ENCODE data around the gene SPTLC2.
A peak's percentile ranks its signal among the peaks of the same experiment; 100 is the strongest.

SPTLC2 gene

GRCh38 chr14:77458249-77458950 is 158.0 kb downstream of the SPTLC2 start:
- Histone ChIP-seq H3K27me3 (ENCODE audit: low read depth, low read length) (no peaks in the 10 kb centered on the region), H3K27ac (ENCODE audit: low read length) (peak overlapping the region; percentile 73), H3K4me3 (ENCODE audit: low read length) (peak overlapping the region; percentile 98), H3K79me2 (ENCODE audit: low read length) (peaks cover 45% of the 10 kb centered on the region), H3K9ac (ENCODE audit: low read length) (peak overlapping the region; percentile 90), H3K36me3 (replicated peaks; ENCODE audit: low read depth, low read length) (peaks cover 27% of the 10 kb centered on the region), H3K4me2 (ENCODE audit: low read length) (peak overlapping the region; percentile 99), H3K9me3 (ENCODE audit: insufficient read depth, low read length) (no peaks in the 10 kb centered on the region), H4K20me1 (ENCODE audit: insufficient read depth, low read length) (peaks cover 11% of the 10 kb centered on the region), H3K4me1 (ENCODE audit: low read length) (peaks cover 14% of the 10 kb centered on the region), H2AFZ (ENCODE audit: low read depth, low read length) (peak overlapping the region; percentile 99; the same call in 1 of the 2 replicates)
- TF ChIP-seq, protein P1, sequence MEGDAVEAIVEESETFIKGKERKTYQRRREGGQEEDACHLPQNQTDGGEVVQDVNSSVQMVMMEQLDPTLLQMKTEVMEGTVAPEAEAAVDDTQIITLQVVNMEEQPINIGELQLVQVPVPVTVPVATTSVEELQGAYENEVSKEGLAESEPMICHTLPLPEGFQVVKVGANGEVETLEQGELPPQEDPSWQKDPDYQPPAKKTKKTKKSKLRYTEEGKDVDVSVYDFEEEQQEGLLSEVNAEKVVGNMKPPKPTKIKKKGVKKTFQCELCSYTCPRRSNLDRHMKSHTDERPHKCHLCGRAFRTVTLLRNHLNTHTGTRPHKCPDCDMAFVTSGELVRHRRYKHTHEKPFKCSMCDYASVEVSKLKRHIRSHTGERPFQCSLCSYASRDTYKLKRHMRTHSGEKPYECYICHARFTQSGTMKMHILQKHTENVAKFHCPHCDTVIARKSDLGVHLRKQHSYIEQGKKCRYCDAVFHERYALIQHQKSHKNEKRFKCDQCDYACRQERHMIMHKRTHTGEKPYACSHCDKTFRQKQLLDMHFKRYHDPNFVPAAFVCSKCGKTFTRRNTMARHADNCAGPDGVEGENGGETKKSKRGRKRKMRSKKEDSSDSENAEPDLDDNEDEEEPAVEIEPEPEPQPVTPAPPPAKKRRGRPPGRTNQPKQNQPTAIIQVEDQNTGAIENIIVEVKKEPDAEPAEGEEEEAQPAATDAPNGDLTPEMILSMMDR (IDR thresholded peaks at IDR 0.05; ENCODE audit: low read depth, low read length): no peak
- no peak for TF ChIP-seq EZH2phosphoT487 (IDR thresholded peaks at IDR 0.05; ENCODE audit: low read depth)

DNA sequence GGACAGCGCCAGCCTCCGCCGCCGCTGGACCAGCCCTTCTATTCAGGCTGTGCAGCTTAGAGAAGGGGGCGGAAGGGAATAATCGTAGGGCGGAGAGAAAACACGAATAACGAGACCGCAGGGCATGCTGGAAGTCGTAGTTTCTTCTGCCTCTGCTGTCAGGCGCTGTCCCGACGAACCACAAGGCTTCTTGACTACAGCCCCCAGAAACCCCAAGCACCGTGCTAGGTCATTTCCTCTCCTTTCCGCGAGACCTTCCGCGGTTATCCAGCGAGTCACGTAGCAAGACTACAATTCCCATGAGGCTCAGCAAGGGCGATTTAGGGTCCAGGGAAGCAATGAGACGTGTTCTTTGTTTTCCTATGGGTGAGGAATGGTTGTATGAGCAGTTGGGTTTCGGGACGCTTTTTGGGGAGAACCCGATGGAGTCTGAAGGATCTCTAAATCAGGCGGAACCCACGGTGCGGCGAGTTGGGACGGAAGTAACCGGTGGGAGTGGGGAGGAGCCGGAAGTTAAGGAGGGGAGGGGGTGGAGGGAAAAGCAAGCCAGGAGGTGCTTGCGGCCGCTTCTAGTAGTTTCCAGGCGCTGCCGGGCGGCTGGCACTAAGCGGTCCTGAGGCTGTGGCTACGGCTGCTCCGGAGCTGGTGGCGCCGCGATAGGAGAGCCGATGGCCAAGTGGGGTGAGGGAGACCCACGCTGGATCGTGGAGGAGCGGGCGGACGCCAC is 158.8 kb downstream of the SPTLC2 start, which contains the start of the genes AHSA1 and VIPAS39:
Gene AHSA1, plus strand, starts transcription at position 572 of the 727 bp plus-strand sequence. Its CDS starts 97 bp downstream, at position 669.
Gene VIPAS39, minus strand, starts transcription at position 80 of the 727 bp plus-strand sequence. CDS start 3,499 bp downstream, outside the sequence.
- Histone ChIP-seq H3K4me2 (ENCODE audit: low read length) (peak within 1 kb of the TSS; percentile 99), H3K9me3 (ENCODE audit: insufficient read depth, low read length) (no peaks in the 10 kb centered on the region), H3K27me3 (ENCODE audit: low read depth, low read length) (no peaks in the 10 kb centered on the region), H3K9ac (ENCODE audit: low read length) (peak within 1 kb of the TSS; percentile 90), H3K4me3 (ENCODE audit: low read length) (peak within 1 kb of the TSS; percentile 98), H3K27ac (ENCODE audit: low read length) (peak within 1 kb of the TSS; percentile 73), H3K79me2 (ENCODE audit: low read length) (peaks cover 45% of the 10 kb centered on the region), H2AFZ (ENCODE audit: low read depth, low read length) (peak within 1 kb of the TSS; percentile 99), H3K4me1 (ENCODE audit: low read length) (peaks cover 14% of the 10 kb centered on the region), H3K36me3 (replicated peaks; ENCODE audit: low read depth, low read length) (peaks cover 33% of the 10 kb centered on the region), H4K20me1 (ENCODE audit: insufficient read depth, low read length) (peaks cover 11% of the 10 kb centered on the region)
- TF ChIP-seq EZH2phosphoT487 (IDR thresholded peaks at IDR 0.05; ENCODE audit: low read depth): no peak
- TF ChIP-seq, protein P1 (IDR thresholded peaks at IDR 0.05; ENCODE audit: low read depth, low read length): no peak

- Histone ChIP-seq H3K4me2 (ENCODE audit: low read length) (peak overlapping the region; percentile 96), H3K79me2 (ENCODE audit: low read length) (peaks cover 45% of the 10 kb centered on the region), H3K9me3 (ENCODE audit: insufficient read depth, low read length) (no peaks in the 10 kb centered on the region), H3K36me3 (replicated peaks; ENCODE audit: low read depth, low read length) (peaks cover 28% of the 10 kb centered on the region), H4K20me1 (ENCODE audit: insufficient read depth, low read length) (peaks cover 11% of the 10 kb centered on the region), H3K4me1 (ENCODE audit: low read length) (peaks cover 14% of the 10 kb centered on the region), H3K27ac (ENCODE audit: low read length) (peak overlapping the region; percentile 21), H3K9ac (ENCODE audit: low read length) (peak overlapping the region; percentile 90), H2AFZ (ENCODE audit: low read depth, low read length) (peak overlapping the region; percentile 56), H3K27me3 (ENCODE audit: low read depth, low read length) (no peaks in the 10 kb centered on the region), H3K4me3 (ENCODE audit: low read length) (peak overlapping the region; percentile 98)
- no peak for TF ChIP-seq EZH2phosphoT487 (IDR thresholded peaks at IDR 0.05; ENCODE audit: low read depth)
- TF ChIP-seq, protein P1 (IDR thresholded peaks at IDR 0.05; ENCODE audit: low read depth, low read length): no peak
Measured at GRCh38 chr14:77457115-77457521, 159.3 kb downstream of the SPTLC2 start.

Data from OCI-LY3 (cell line).